ENCODE data around the gene ANKRD11. TPM values are rescaled to one million over a fixed set of nuclear protein-coding genes. Genes with fewer than 3 reads are reported as not detected.

Gene ANKRD11
- polyA plus RNA-seq, 1 donor (not counting 4 experiments of a cell fraction or from before 2014, with no cell fraction given): 30.1 TPM

DNA sequence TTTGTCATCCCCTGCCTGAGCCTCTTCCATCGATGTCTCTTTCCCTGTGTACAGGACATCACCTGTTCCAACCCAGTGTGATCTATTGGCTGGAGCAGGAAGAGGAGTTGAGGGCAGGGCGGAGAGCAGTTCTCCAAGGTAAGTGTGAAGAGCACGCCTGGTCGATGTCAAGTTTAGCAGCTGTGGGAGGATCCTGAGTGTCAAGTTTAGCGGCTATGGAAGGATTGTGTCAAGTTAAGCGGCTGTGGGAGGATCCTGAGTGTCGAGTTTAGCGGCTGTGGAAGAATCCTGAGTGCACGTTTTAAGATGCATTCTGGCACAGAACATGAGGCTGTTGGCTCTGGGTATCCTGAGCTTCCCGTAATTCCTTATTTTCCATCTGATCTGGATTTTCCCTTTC is 265.7 kb downstream of the ANKRD11 start:
- H3K9me3 ChIP-seq (ENCODE audit: control insufficient read depth, low read depth, low read length): peaks cover 8% of the 10 kb centered on the region
- H3K9me1 ChIP-seq (ENCODE audit: control insufficient read depth, extremely low read depth, insufficient read depth, low read length): no peaks in the 10 kb centered on the region
- H2AFZ ChIP-seq (ENCODE audit: control insufficient read depth, low read length): no peak overlapping the region
- H3K36me3 ChIP-seq (ENCODE audit: control insufficient read depth in 2 of 2, extremely low read depth in 1 of 2, insufficient read depth in 2 of 2, low read length in 2 of 2): peaks cover 35 to 59% of the 10 kb centered on the region in 2 experiments
- no peak overlapping the region for H3K4me3 ChIP-seq (ENCODE audit: control insufficient read depth in 2 of 3, extremely low read depth in 1 of 3, insufficient read depth in 2 of 3, low read depth in 1 of 3, low read length in 3 of 3)
- TF ChIP-seq EZH2 (IDR thresholded peaks at IDR 0.05; ENCODE audit: low read length) (no peak), CTCF (optimal IDR thresholded peaks at IDR 0.05 in 1 of 3, IDR thresholded peaks at IDR 0.05 in 1 of 3, conservative IDR thresholded peaks at IDR 0.05 in 1 of 3; ENCODE audit: extremely low read depth in 1 of 3, insufficient read depth in 2 of 3, low read length in 3 of 3) (no peak)
- peaks cover 3% of the 10 kb centered on the region for H4K20me1 ChIP-seq (ENCODE audit: control insufficient read depth, extremely low read depth, insufficient read depth, low read length)
- no peak for FAIRE-seq
- no peak overlapping the region for H3K9ac ChIP-seq (ENCODE audit: control insufficient read depth, extremely low read depth, insufficient read depth, low read length)
- H3K79me2 ChIP-seq (ENCODE audit: control insufficient read depth, insufficient read depth, low read length): peaks cover 15% of the 10 kb centered on the region
- H3K4me1 ChIP-seq (ENCODE audit: control insufficient read depth, extremely low read depth, insufficient read depth, low read length): no peaks in the 10 kb centered on the region
- no peaks in the 10 kb centered on the region for H3K27me3 ChIP-seq (ENCODE audit: control insufficient read depth, extremely low read depth, insufficient read depth, low read length)
- DNase-seq (ENCODE audit: low read depth, low spot score): no peak
- dilution Hi-C loops (cut with MboI; ENCODE audit: extremely low pct_ligation_motif_present, low sequenced_read_pairs): no loop called here
- H3K4me2 ChIP-seq (ENCODE audit: control insufficient read depth, extremely low read depth, insufficient read depth, low read depth, low read length): no peak overlapping the region
- no peak overlapping the region for H3K27ac ChIP-seq (ENCODE audit: control insufficient read depth, insufficient read depth, low read length)

DNA sequence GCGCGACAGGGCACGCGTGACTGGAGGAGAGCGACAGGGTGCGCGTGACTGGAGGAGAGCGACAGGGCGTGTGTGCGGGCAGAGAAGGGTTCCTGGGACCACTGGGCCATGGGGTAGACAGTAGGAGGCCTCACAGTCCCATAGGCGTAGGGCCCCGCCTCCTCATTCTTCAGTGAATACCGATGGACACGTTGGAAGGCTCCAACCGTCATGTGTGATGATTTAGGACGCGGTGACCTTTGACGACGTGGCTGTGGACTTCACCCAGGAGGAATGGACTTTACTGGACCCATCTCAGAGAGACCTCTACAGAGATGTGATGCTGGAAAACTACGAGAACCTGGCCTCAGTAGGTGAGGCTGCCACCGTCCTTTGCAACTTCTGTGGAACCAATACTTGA is 267.4 kb downstream of the ANKRD11 start:
- H3K27ac ChIP-seq (ENCODE audit: control insufficient read depth, insufficient read depth, low read length): no peak overlapping the region
- no peak overlapping the region for H3K9ac ChIP-seq (ENCODE audit: control insufficient read depth, extremely low read depth, insufficient read depth, low read length)
- no peaks in the 10 kb centered on the region for H4K20me1 ChIP-seq (ENCODE audit: control insufficient read depth, extremely low read depth, insufficient read depth, low read length)
- peaks cover 5% of the 10 kb centered on the region for H3K9me3 ChIP-seq (ENCODE audit: control insufficient read depth, low read depth, low read length)
- TF ChIP-seq EZH2 (IDR thresholded peaks at IDR 0.05; ENCODE audit: low read length) (no peak), CTCF (optimal IDR thresholded peaks at IDR 0.05 in 1 of 3, IDR thresholded peaks at IDR 0.05 in 1 of 3, conservative IDR thresholded peaks at IDR 0.05 in 1 of 3; ENCODE audit: extremely low read depth in 1 of 3, insufficient read depth in 2 of 3, low read length in 3 of 3) (no peak)
- peaks cover 33 to 49% of the 10 kb centered on the region in 2 experiments for H3K36me3 ChIP-seq (ENCODE audit: control insufficient read depth in 2 of 2, extremely low read depth in 1 of 2, insufficient read depth in 2 of 2, low read length in 2 of 2)
- DNase-seq (ENCODE audit: low read depth, low spot score): no peak
- no peak for FAIRE-seq
- no peaks in the 10 kb centered on the region for H3K27me3 ChIP-seq (ENCODE audit: control insufficient read depth, extremely low read depth, insufficient read depth, low read length)
- H3K4me2 ChIP-seq (ENCODE audit: control insufficient read depth, extremely low read depth, insufficient read depth, low read depth, low read length): no peak overlapping the region
- H3K79me2 ChIP-seq (ENCODE audit: control insufficient read depth, insufficient read depth, low read length): peaks cover 15% of the 10 kb centered on the region
- dilution Hi-C loops (cut with MboI; ENCODE audit: extremely low pct_ligation_motif_present, low sequenced_read_pairs): no loop called here
- H2AFZ ChIP-seq (ENCODE audit: control insufficient read depth, low read length): no peak overlapping the region
- H3K4me3 ChIP-seq (ENCODE audit: control insufficient read depth in 2 of 3, extremely low read depth in 1 of 3, insufficient read depth in 2 of 3, low read depth in 1 of 3, low read length in 3 of 3): no peak overlapping the region
- H3K9me1 ChIP-seq (ENCODE audit: control insufficient read depth, extremely low read depth, insufficient read depth, low read length): no peaks in the 10 kb centered on the region
- peaks cover 3% of the 10 kb centered on the region for H3K4me1 ChIP-seq (ENCODE audit: control insufficient read depth, extremely low read depth, insufficient read depth, low read length)
